ENCODE measurements around the gene IL1RAPL2. TPM values are rescaled to one million over a fixed set of nuclear protein-coding genes. Genes with fewer than 3 reads are reported as not detected.

IL1RAPL2 gene
- total and polyA plus RNA-seq, 2 donors (not counting 1 experiment from before 2014, with no cell fraction given) = not detected

DNA sequence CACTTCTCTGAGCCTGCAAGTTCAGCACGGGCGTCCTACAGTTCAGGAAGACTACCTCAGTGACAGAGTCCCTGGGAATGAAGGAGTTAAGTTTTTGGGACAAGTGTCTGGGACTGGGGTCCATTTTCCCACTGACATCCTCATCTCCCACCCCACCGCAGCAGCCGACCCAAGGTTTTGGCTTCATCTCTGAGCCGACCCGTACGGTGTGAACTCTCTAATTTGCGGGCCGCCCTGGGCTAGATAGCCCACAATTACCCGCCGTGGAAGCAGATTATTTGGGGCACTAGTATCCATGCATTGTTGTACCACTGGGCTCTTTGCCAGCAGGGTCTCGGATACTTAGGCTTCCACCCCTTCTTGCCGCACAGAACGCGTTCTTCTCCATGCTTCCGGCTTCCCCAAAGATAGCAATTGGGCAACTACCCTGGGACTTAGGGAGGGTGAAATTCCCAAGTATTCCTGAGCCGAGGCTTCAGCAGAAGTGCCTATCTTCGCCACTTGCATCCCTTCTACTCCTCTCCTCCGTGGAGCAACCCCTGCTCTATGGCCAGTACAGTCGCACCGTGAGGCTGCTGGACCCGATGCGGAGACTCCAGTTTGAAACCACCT is 2.4 kb downstream of the IL1RAPL2 start:
- Histone ChIP-seq H3K27me3 (replicated peaks in 1 of 4; ENCODE audit: control extremely low read depth in 1 of 4, control insufficient read depth in 3 of 4, insufficient read depth in 4 of 4, low read length in 3 of 4) (peaks cover 0 to 5% (median 2%) of the 10 kb centered on the region in 4 experiments), H3K4me3 (ENCODE audit: control extremely low read depth in 1 of 5, extremely low read depth in 1 of 5, insufficient read depth in 1 of 5, low read depth in 2 of 5, low read length in 4 of 5) (no peak overlapping the region), H3K27ac (ENCODE audit: low read length in 2 of 2) (no peak overlapping the region), H3K9ac (ENCODE audit: low read length) (no peak overlapping the region), H3K79me2 (ENCODE audit: control insufficient read depth, insufficient read depth, low read length) (no peaks in the 10 kb centered on the region), H3K9me3 (ENCODE audit: control extremely low read depth in 1 of 3, control insufficient read depth in 2 of 3, insufficient read depth in 1 of 3, low read length in 2 of 3) (no peaks in the 10 kb centered on the region), H4K20me1 (ENCODE audit: control insufficient read depth, insufficient read depth, low read length, poor library complexity, severe bottlenecking) (no peaks in the 10 kb centered on the region), H3K4me1 (ENCODE audit: control insufficient read depth in 2 of 2, insufficient read depth in 2 of 2, low read length in 2 of 2) (no peaks in the 10 kb centered on the region), H3K4me2 (replicated peaks; ENCODE audit: low read depth, low read length, poor library complexity, severe bottlenecking) (no peak overlapping the region), H2AFZ (ENCODE audit: insufficient read depth, low read depth, low read length, poor library complexity, severe bottlenecking) (no peak overlapping the region), H3K36me3 (replicated peaks in 1 of 2; ENCODE audit: control extremely low read depth in 1 of 2, control insufficient read depth in 1 of 2, extremely low read depth in 1 of 2, insufficient read depth in 2 of 2, low read length in 1 of 2) (no peaks in the 10 kb centered on the region)
- Mint-ChIP-seq H3K27me3 (peaks cover 20% of the 10 kb centered on the region), H3K4me3 (no peak overlapping the region), H3K4me1 (no peaks in the 10 kb centered on the region), H3K27ac (no peak overlapping the region), H3K9me3 (ENCODE audit: insufficient read depth) (no peaks in the 10 kb centered on the region)
- CTCF ChIA-PET = no interaction called here
- no peak for TF ChIP-seq EZH2 (IDR thresholded peaks at IDR 0.05; ENCODE audit: borderline replicate concordance, insufficient read depth, low read depth, low read length, poor library complexity, severe bottlenecking)
- no peak for TF ChIP-seq CTCF (IDR thresholded peaks at IDR 0.05)
- WGBS (ENCODE audit: insufficient coverage) = 8% methylated on average over 14 of the region's 23 CpGs
- no peak for ATAC-seq (ENCODE audit: low read depth)
- intact Hi-C loops (cut with micrococcal nuclease) = no loop called here
- POLR2A ChIA-PET = no interaction called here
- DNase-seq = no peak

DNA sequence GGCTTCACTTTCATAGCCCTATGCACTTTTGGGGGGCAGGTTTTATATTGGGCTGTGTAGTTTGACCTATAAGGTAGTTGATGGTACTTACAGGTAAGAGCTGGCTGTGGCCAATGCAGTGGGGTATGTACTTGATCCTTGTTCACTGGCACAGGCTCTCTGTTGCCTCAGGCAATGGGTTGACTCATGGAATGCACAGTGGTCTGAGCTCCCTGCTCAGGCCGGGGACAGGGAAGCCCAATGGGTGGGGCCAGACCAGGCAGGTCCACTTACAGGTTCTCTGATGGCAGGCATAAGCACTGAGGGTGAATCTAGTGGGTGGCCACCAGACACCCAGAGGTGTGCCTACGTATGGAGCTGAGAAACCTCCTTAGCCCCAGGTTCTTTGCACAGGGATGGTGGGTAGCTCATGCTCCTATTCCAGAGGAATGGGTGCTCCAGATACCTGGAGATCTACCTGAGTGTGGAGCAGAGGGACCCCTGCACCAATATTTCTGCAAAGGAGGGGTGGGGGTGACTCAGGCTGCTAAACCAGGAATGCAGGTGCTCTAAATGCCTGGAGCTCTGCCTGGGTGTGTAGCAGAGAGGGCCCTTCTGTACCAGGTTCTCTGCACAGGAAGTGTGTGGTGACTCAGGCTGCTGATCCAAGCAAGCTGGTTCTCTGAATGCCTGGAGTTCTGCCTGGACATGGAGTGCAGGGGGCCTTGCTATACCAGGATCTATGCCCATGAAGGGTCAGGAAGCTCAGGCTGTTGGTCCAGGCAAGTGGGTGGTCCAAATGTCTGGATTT is 52.3 kb downstream of the IL1RAPL2 start:
- no peak overlapping the region for H3K9ac ChIP-seq (ENCODE audit: low read length)
- H3K4me1 Mint-ChIP-seq = no peaks in the 10 kb centered on the region
- ChIA-PET POLR2A (no interaction called here), CTCF (no interaction called here)
- H3K27ac Mint-ChIP-seq = no peak overlapping the region
- no peaks in the 10 kb centered on the region for H3K79me2 ChIP-seq (ENCODE audit: control insufficient read depth, insufficient read depth, low read length)
- no peak overlapping the region for H3K27ac ChIP-seq (ENCODE audit: low read length in 2 of 2)
- no peaks in the 10 kb centered on the region for H3K27me3 ChIP-seq (replicated peaks in 1 of 4; ENCODE audit: control extremely low read depth in 1 of 4, control insufficient read depth in 3 of 4, insufficient read depth in 4 of 4, low read length in 3 of 4)
- no peak overlapping the region for H3K4me2 ChIP-seq (replicated peaks; ENCODE audit: low read depth, low read length, poor library complexity, severe bottlenecking)
- H3K4me3 Mint-ChIP-seq = no peak overlapping the region
- no peak overlapping the region for H3K4me3 ChIP-seq (ENCODE audit: control extremely low read depth in 1 of 5, extremely low read depth in 1 of 5, insufficient read depth in 1 of 5, low read depth in 2 of 5, low read length in 4 of 5)
- intact Hi-C loops (cut with micrococcal nuclease) = no loop called here
- ATAC-seq (ENCODE audit: low read depth) (no peak), DNase-seq (no peak)
- TF ChIP-seq EZH2 (IDR thresholded peaks at IDR 0.05; ENCODE audit: borderline replicate concordance, insufficient read depth, low read depth, low read length, poor library complexity, severe bottlenecking) (no peak), CTCF (IDR thresholded peaks at IDR 0.05) (no peak)
- no peak overlapping the region for H2AFZ ChIP-seq (ENCODE audit: insufficient read depth, low read depth, low read length, poor library complexity, severe bottlenecking)
- no peaks in the 10 kb centered on the region for H4K20me1 ChIP-seq (ENCODE audit: control insufficient read depth, insufficient read depth, low read length, poor library complexity, severe bottlenecking)
- WGBS (ENCODE audit: insufficient coverage) = 83% methylated on average over 1 of the region's 2 CpGs
- no peaks in the 10 kb centered on the region for H3K36me3 ChIP-seq (replicated peaks in 1 of 2; ENCODE audit: control extremely low read depth in 1 of 2, control insufficient read depth in 1 of 2, extremely low read depth in 1 of 2, insufficient read depth in 2 of 2, low read length in 1 of 2)
- no peaks in the 10 kb centered on the region for H3K9me3 Mint-ChIP-seq (ENCODE audit: insufficient read depth)
- no peaks in the 10 kb centered on the region for H3K9me3 ChIP-seq (ENCODE audit: control extremely low read depth in 1 of 3, control insufficient read depth in 2 of 3, insufficient read depth in 1 of 3, low read length in 2 of 3)
- H3K4me1 ChIP-seq (ENCODE audit: control insufficient read depth in 2 of 2, insufficient read depth in 2 of 2, low read length in 2 of 2) = no peaks in the 10 kb centered on the region
- H3K27me3 Mint-ChIP-seq = no peaks in the 10 kb centered on the region

All from B cell (primary cell).